PC-3 (cell line): ENCODE measurements around the gene ZNF524.

Experiments used
- EZH2 ChIP-seq: fragments of 300-600 bp; sonication (generic); IDR thresholded peaks from one replicate; pipeline ENCODE4 v1.6.1; 2017; ENCODE audit warnings: antibody characterized with exemption, mild to moderate bottlenecking, low read length; ENCODE audit not compliant: unreplicated experiment
- TF ChIP-seq, protein P1 (sequence below): fragments of 300-600 bp; sonication (generic); conservative IDR thresholded peaks from 2 replicates; pipeline ENCODE4 v1.5.1; 2017; ENCODE audit warnings: antibody characterized with exemption, low read depth, mild to moderate bottlenecking, low read length

DNA sequence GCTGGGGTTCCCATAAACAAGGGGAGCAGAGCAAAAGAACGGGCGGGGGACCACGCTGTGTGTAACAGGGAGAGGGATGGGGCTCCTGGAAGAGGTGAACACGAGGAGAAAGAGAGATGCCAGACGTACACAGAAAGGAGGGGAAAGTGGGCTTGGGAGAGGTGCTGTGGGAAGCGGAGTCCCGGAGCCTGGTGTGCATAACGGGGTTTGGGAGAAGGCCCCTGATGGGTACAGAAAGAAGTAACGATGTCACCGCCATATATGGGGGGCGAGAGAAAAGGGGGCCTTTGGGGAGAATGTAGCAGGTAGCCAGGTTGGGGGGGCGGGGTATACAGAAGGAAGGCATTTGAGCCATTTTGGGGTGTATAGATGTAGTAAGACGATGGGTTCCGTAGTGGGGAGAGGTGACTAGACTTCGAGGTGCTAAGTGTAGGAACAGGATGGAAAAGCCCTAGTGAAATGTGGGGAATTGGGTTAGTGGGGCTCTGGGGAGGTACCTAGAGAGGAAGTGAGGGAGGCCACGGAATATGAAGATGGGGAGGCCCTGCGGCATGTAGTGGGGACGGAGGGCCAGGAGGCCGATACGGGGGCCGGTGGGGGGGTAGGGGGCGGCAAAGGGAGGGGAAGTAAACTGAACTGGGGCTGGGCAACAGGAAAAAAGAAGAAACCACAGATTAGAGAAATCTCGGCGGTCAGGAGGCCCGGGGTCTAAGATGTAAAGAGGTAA, 41.5 kb downstream of the ZNF524 start:
- no peak for TF ChIP-seq EZH2
- TF ChIP-seq, protein P1, sequence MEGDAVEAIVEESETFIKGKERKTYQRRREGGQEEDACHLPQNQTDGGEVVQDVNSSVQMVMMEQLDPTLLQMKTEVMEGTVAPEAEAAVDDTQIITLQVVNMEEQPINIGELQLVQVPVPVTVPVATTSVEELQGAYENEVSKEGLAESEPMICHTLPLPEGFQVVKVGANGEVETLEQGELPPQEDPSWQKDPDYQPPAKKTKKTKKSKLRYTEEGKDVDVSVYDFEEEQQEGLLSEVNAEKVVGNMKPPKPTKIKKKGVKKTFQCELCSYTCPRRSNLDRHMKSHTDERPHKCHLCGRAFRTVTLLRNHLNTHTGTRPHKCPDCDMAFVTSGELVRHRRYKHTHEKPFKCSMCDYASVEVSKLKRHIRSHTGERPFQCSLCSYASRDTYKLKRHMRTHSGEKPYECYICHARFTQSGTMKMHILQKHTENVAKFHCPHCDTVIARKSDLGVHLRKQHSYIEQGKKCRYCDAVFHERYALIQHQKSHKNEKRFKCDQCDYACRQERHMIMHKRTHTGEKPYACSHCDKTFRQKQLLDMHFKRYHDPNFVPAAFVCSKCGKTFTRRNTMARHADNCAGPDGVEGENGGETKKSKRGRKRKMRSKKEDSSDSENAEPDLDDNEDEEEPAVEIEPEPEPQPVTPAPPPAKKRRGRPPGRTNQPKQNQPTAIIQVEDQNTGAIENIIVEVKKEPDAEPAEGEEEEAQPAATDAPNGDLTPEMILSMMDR = no peak
